Vagina (tissue), 2 donors: ENCODE data around the gene CELF1.

ENCODE experiments used
- POLR2A ChIP-seq, 2 donors: fragments of 450-650 bp; IDR thresholded peaks; one replicate each; pipeline ENCODE4 v1.6.1; 2017; ENCODE audit warnings: antibody characterized with exemption in 2 of 2, mild to moderate bottlenecking in 2 of 2, moderate library complexity in 2 of 2
- TF ChIP-seq, protein P1 (sequence below), 3 experiments: fragments of 450-650 bp in 2 of 3; fragments of 200-600 bp in 1 of 3; sonication (generic) in 1 of 3; IDR thresholded peaks; one replicate each; pipeline ENCODE4 v1.5.1; 2017 to 2019; ENCODE audit warnings: antibody characterized with exemption in 3 of 3, mild to moderate bottlenecking in 2 of 3, moderate library complexity in 2 of 3

DNA sequence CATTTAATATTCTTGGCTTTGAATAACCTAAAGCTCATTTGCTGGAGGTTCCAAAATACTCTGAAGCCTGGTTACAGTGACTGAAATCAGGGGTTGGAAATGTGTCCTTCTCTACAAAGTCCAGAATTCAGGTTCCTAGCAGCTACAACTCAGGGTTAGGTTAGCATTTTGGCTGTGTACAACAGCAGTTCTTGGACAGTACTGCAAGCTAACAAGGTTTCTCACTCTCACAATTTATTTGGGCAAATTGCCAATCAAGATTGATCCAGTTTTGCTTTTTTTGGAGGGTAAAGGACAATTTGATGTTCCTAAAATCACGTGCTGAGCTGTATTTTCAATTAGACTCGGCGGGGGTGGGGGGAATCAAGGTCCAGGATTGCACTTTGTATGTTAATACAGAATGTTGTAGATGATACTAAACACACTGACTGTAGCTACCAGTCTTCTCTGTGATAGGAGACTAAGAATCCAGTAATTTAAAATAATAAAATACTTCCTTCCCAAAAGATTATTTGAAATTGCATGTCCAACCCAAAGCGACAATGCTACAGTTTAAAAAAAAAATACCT, 54.3 kb downstream of the CELF1 start:
- no peak for TF ChIP-seq POLR2A (IDR thresholded peaks at IDR 0.05)
- TF ChIP-seq, protein P1, sequence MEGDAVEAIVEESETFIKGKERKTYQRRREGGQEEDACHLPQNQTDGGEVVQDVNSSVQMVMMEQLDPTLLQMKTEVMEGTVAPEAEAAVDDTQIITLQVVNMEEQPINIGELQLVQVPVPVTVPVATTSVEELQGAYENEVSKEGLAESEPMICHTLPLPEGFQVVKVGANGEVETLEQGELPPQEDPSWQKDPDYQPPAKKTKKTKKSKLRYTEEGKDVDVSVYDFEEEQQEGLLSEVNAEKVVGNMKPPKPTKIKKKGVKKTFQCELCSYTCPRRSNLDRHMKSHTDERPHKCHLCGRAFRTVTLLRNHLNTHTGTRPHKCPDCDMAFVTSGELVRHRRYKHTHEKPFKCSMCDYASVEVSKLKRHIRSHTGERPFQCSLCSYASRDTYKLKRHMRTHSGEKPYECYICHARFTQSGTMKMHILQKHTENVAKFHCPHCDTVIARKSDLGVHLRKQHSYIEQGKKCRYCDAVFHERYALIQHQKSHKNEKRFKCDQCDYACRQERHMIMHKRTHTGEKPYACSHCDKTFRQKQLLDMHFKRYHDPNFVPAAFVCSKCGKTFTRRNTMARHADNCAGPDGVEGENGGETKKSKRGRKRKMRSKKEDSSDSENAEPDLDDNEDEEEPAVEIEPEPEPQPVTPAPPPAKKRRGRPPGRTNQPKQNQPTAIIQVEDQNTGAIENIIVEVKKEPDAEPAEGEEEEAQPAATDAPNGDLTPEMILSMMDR (IDR thresholded peaks at IDR 0.05) = no peak
